GM18867 (cell line): ENCODE measurements around the gene KCNQ5.
"Not testable (repeated sequence)": the region's sequence is repeated elsewhere in the genome, so short reads cannot be mapped to it uniquely, and the experiment has no call there.

Experiments
- ATAC-seq: cut with Tn5 transposase; IDR thresholded peaks from one replicate; pipeline ENCODE4 v1.9.1; 2021; ENCODE audit warnings: mild to moderate bottlenecking, moderate library complexity; ENCODE audit not compliant: unreplicated experiment

Gene KCNQ5

DNA sequence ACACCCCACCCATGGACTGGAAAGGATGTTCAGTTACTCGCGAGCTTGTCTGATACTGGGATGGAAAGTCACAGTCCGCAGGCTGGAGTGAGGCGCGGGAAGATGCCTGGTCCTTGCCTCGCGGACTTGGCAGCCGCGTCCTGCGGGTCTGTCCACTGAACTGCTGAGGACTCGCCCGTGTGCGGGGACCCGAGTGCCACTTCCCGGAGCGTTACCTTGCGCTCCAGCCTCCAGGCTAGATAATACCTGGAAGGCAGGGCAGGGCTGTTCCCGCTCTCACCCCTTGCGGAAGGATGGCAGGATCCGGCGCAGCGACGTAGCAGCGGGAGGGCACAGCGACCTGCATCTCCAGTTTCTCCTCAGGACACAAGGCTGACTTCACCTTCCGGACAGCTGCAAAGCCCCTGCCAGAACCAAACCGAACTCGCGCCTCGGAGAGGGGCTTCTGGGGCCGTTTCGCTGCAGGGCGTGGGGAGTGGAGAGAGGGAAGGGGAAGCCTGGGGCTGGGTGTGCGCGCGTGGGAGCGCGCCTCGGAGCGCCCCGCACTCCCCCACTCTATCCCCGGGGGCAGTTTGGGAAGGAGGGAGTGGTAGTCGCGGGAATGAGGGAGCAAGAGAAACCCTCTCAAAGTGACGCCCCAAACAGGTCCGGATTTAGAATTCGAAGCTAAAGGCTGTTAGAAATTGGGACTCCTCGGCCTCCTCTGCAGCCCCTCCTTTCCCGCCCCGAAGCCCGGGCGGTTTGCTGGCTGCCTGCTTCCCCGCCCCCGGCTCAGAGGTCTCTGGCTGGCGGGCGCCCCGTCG is at the start of gene KCNQ5:
TSS of gene KCNQ5 (plus strand) at position 774 of the 803 bp plus-strand sequence.
- no peak for ATAC-seq

DNA sequence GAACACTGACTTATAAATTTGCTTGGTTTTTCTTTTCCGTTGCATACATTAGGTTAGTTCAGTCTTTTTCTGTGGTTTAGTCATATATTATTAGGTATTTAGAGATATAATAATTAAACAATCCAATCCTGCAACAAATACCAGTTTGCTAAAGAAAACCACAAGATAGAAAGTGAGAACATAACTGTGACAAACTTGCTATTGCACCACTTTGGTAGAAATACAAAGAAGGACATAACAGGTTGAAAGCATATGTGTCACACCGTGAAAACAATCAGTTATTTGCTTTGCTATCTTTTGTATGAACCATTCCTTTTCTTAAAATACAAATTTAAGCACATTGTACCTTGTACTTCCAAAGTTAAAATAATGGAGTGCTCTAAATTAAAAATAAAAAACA is 42.0 kb upstream of the KCNQ5 start:
- peak; percentile 80 for ATAC-seq

DNA sequence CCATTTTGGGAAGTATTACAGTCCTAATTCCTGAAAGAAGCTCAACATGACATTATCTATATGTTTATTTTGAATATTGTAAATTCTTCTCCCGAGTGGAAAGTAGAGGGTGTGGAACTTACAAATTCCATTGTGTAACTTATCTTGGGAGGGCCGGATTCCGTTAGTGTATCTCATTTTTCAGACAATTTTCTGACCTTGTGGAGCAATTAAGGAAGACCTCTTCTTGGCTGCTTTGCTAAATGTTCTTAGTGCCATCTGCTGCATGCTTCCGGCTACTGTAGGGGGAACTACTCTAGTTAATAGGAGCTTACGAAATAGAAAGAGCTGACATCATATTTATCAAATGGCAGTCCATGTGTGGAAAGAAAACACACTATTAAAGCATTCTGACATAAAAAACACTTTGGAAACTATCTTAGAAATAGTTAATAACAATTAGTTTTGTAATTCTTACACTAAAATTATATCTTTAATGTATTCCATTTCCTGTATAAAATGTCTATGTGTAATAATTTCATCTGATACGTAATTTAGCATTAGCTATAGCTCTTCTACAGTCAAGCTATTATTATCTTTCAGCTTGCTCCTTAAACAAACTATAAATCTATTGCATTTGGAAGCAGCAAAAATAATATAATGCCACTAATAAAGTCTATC is 41.5 kb upstream of the KCNQ5 start:
- ATAC-seq: peak; percentile 92

GRCh38 chr6:72580950-72581349 is 40.9 kb upstream of the KCNQ5 start:
- not testable (repeated sequence) for ATAC-seq

- peak; percentile 59 for ATAC-seq
Observed at GRCh38 chr6:72588155-72588554, 33.7 kb upstream of the KCNQ5 start.

GRCh38 chr6:72589096-72589495 is 32.8 kb upstream of the KCNQ5 start:
- no peak for ATAC-seq

- peak; percentile 90 for ATAC-seq
Observed at GRCh38 chr6:72595812-72596211, 26.1 kb upstream of the KCNQ5 start.

DNA sequence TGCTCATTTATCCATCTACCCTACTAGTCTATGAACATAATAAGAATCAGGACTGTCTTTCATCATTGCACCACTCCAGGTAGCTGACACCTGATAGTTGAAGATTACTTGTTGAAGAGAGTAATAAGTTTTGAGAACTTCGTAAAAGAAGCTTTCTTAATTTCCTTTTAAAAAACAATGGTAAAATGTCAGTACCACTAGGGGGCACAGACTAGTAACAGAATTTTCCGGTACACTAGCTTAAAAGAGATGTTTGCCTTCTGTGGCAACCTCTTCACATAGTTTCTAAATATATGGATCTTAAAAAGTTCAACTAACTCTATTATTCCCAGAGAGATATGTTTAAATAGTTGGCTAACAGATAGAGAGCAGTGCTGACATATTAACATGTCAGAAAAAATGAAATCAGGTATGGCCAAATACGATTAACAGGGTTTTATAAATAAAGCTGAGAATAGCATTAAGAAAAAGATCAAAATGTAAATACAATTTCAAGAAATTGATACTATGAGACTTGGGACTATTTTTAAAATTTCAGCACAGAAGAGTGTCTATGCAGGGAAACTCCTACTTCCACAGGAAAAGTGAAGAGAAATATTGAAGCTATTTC is 5.4 kb upstream of the KCNQ5 start:
- no peak for ATAC-seq

DNA sequence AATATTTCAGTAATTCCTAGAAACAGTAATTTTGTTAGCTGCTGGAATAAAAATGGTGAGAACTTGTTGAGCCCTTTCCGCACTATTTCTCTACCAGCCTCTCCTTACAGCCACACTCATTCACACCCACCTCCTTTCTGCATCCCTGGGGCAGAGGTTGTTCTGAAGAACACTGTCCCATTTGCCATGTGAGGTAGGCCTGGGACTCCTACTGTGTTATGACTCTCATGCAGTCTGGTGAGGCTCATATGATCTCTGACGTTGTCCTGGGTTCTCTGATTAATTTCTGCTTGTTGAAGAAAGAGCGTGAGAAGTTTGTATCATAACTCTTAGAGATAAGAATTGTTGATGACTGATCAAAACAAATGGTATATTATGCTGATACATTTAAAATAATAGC is 4.1 kb upstream of the KCNQ5 start:
- ATAC-seq: no peak

DNA sequence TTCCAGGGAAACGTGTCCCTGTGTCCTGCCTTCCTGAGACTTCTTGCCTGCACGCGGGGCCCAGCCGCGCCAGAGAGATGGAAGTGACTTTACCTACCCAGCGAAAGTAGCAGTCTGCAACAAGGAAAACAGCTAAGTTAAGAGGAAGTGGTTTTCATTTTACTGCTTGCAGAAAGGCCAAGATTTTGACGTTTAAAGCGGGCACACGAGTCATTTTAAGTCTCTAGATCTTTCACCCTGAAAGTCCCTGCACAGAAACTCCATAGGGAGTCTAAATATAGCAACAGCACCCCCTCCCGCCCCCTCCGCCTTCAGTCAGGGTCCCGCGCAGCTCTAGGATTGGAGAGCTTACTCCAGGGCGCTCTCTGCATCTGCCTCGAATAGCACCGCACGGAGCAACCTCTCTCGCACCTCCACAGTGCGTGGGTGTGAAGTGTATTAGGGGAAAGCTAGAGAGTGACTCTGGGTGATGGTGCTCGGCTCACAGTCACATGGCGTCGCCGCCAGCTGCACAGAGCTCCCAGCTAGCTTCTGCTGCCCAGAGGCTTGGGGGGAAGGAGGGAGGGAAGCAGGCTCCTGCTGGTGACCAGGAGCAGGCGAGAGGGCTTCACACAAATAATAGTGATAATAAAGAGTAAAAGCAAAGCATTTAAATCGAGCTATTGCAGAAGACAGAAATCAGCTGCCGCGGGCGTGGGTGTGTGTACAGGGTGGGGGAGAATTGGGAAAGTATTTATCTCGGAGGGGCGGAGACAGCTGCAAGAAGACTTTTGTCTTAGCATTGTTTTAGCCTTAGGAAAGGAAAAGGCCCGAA is 1.8 kb upstream of the KCNQ5 start:
- ATAC-seq: peak; percentile 65

DNA sequence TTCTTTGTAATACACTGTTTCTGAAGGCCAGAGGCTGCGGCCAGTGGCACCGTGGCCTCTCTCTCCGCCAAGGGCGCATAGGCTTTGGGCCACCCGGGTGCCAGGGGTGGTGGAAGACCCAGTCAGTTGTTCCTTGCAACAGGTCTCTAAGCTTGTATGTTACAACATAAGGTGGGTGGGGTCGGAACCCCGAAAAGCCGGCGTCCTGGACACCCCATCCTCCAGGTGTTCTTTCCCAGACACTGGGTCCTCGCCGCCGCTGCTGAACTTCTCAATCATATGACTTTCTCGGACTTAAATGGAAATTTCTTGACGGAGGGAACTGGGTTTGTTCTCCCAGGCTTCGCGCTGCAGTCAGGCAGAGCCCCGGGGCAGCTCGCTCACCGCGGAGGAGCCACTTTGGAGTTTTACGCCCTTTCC is 983 bp upstream of the KCNQ5 start:
- ATAC-seq: no peak

DNA sequence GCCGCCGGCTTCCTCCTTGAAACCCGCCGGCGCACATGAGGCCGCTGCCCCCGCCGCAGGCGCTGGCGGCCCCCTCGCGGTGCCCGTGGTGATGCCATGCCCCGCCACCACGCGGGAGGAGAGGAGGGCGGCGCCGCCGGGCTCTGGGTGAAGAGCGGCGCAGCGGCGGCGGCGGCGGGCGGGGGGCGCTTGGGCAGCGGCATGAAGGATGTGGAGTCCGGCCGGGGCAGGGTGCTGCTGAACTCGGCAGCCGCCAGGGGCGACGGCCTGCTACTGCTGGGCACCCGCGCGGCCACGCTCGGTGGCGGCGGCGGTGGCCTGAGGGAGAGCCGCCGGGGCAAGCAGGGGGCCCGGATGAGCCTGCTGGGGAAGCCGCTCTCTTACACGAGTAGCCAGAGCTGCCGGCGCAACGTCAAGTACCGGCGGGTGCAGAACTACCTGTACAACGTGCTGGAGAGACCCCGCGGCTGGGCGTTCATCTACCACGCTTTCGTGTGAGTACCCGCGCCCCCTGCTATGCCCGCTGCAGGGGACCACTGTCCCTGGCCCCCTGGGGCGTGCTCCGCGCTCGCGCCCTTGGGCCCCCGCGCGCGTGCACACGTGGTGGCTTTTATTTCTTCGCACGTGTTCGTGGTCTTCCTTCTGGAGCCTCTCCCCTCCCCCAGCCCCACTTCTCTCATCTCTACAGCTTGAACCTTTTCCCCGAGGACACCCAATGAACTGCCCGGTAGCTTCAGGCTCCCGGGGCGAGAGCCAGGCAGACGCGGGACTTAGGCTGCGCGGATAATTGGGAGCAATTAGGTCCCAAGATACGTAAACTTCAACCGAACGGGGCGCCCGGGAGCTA is 453 bp downstream of the KCNQ5 start:
- ATAC-seq: peak; percentile 36

GRCh38 chr6:72623808-72624207 is 1.9 kb downstream of the KCNQ5 start:
- no peak for ATAC-seq

DNA sequence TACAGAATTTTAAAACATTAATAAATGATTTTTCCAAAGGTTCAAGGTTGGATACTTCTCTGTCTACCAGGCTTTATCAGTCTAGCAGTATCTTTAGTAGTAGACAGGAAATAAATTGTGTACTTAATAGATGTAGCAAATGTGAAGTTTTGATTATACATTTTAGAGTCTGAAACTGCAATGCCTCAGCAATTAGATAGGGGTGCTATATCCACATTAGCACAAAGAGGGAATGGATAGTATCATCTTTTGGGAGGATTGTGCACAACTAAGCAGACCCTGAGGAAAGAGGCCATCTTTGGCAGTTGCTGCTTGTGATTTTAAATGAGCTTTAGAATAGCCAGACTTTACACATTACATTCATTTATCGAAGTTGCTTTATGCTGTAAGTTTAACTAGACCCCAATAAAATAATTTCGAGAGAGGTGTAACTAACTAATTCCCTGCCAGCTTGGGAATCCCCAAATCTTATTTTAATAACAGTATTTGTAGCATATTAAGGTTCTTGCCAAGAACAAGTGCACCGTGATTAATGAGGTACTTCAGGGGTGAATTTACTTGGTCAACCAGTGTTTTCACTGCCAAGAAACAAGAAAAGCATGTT is 2.8 kb downstream of the KCNQ5 start:
- no peak for ATAC-seq

- peak; percentile 40 for ATAC-seq
Observed at GRCh38 chr6:72626126-72626525, 4.3 kb downstream of the KCNQ5 start.

- no peak for ATAC-seq
Observed at GRCh38 chr6:72627539-72627938, 5.7 kb downstream of the KCNQ5 start.

DNA sequence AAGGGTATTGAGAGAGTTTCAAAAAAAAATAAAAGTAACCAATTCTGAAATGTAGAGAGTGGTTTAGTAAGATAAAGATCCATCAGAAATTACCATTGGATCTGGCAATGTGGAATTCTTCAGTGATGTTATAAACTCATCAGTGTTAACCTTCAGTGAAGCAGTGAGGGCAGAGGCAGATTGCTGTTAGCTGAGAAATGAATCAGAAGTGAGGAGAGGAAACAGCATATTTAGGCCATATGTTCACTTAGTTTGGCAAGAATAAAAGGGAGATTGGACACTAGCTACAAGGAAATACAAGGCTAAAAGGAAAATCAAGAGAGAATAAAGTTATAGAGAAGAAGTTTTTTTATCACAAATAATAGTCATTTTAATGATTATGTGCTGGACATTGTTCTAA is 9.6 kb downstream of the KCNQ5 start:
- no peak for ATAC-seq

DNA sequence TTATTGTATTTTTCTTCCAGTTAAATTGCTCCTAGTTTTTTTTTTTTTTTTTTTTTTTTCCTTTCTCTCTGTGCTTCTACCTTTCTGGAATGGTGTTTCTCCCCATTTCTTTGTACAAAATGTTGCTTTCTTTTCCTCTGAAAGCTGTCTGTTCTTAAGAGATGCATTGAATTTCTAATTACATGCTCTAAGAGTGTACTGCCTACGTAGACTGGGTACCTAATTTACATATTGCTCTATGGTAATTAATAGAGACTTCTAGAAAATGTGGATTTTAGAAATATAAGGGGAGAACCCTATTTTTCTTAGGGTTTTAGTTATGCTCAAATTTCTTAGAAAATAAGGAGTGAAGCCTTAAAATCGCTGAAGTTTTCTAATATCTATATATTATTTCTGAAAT is 13.8 kb downstream of the KCNQ5 start:
- ATAC-seq: no peak

DNA sequence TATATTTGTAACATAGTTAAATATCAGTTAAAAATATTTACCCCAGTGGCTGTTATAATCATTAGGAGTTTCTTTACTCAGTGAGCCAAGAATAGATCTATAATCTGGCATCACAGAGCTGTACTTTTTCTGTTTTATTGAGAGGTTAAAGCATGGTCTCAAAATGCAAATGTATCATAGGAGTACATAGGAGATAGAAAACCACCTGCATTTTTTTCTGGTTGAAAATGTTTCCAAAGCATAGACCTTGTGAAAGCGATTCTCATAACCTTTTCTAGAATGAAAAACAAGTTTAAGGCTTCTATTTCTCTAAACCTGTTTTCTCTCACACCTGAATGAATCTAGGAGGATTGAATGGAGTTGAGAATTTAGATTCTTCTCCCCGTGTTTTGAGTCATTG is 14.4 kb downstream of the KCNQ5 start:
- peak; percentile 94 for ATAC-seq

- no peak for ATAC-seq
Observed at GRCh38 chr6:72636786-72637185, 14.9 kb downstream of the KCNQ5 start.
